Liver (tissue), 9 donors: ENCODE results near the gene RGS3. TPM values are rescaled to one million over a fixed set of nuclear protein-coding genes. Genes with fewer than 3 reads are reported as not detected.

Experiments
- DNase-seq: peaks from one replicate; pipeline ENCODE4 v3.0.0-alpha.2; 2017; ENCODE audit warnings: low spot score
- H3K27ac ChIP-seq, 2 donors: one replicate each; pipeline ENCODE4 v1.7.0; 2013; ENCODE audit warnings: inconsistent platforms in 2 of 2, low read length in 2 of 2, control low read depth in 1 of 2, low read depth in 1 of 2, mild to moderate bottlenecking in 1 of 2
- H3K27me3 ChIP-seq, 4 donors: one replicate each; pipeline versions ENCODE4 v1.6.1 to v1.7.0; 2013; ENCODE audit warnings: low read length in 3 of 4, inconsistent platforms in 1 of 4, mild to moderate bottlenecking in 1 of 4, moderate library complexity in 1 of 4; ENCODE audit not compliant: control insufficient read depth in 4 of 4, insufficient read depth in 4 of 4
- H3K36me3 ChIP-seq, 4 donors: one replicate each; pipeline versions ENCODE4 v1.6.1 to v1.7.0; 2013; ENCODE audit warnings: low read length in 3 of 4, mild to moderate bottlenecking in 3 of 4, low read depth in 1 of 4, moderate library complexity in 1 of 4; ENCODE audit not compliant: control insufficient read depth in 4 of 4, insufficient read depth in 3 of 4
- H3K4me1 ChIP-seq, 4 donors: one replicate each; pipeline versions ENCODE4 v1.6.1 to v1.7.0; 2013; ENCODE audit warnings: low read length in 3 of 4, mild to moderate bottlenecking in 3 of 4, moderate library complexity in 1 of 4; ENCODE audit not compliant: control insufficient read depth in 4 of 4, insufficient read depth in 4 of 4
- H3K4me3 ChIP-seq, 3 donors: one replicate each; pipeline versions ENCODE4 v1.6.1 to v1.7.0; 2013; ENCODE audit warnings: low read length in 3 of 3, control low read depth in 1 of 3, low read depth in 1 of 3, mild to moderate bottlenecking in 1 of 3
- H3K9ac ChIP-seq, 2 donors: one replicate each; pipeline ENCODE4 v1.7.0; 2013; ENCODE audit warnings: low read length in 2 of 2, mild to moderate bottlenecking in 2 of 2, moderate library complexity in 2 of 2, control low read depth in 1 of 2, low read depth in 1 of 2
- H3K9me3 ChIP-seq, 4 donors: one replicate each; pipeline versions ENCODE4 v1.6.1 to v1.7.0; 2013; ENCODE audit warnings: low read length in 3 of 4; ENCODE audit not compliant: control insufficient read depth in 4 of 4
- EGR1 ChIP-seq, 2 donors: IDR thresholded peaks; 2 replicates each; pipeline ENCODE4 v1.6.1; 2016 to 2018; ENCODE audit warnings: antibody characterized with exemption in 2 of 2, low read depth in 2 of 2
- FOXA2 ChIP-seq: IDR thresholded peaks from 2 replicates; pipeline ENCODE4 v1.6.1; 2016; ENCODE audit warnings: antibody characterized with exemption
- GABPA ChIP-seq, 2 donors: IDR thresholded peaks in 1 of 2; conservative IDR thresholded peaks in 1 of 2; 2 replicates each; pipeline ENCODE4 v1.6.1; 2016; ENCODE audit warnings: antibody characterized with exemption in 2 of 2, mild to moderate bottlenecking in 1 of 2, moderate library complexity in 1 of 2
- HNF4A ChIP-seq, 2 donors: conservative IDR thresholded peaks; 2 replicates each; pipeline ENCODE4 v1.6.1; 2016; ENCODE audit warnings: antibody characterized with exemption in 2 of 2, mild to moderate bottlenecking in 2 of 2
- HNF4G ChIP-seq: IDR thresholded peaks from 2 replicates; pipeline ENCODE4 v1.6.1; 2016; ENCODE audit warnings: antibody characterized with exemption
- JUND ChIP-seq, 2 donors: IDR thresholded peaks; 2 replicates each; pipeline ENCODE4 v1.6.1; 2016; ENCODE audit warnings: antibody characterized with exemption in 2 of 2
- NR2F2 ChIP-seq: IDR thresholded peaks from 2 replicates; pipeline ENCODE4 v1.6.1; 2016; ENCODE audit warnings: antibody characterized with exemption
- RAD21 ChIP-seq, 2 donors: IDR thresholded peaks; 2 replicates each; pipeline ENCODE4 v1.6.1; 2016; ENCODE audit warnings: antibody characterized with exemption in 2 of 2, mild to moderate bottlenecking in 2 of 2
- RXRA ChIP-seq, 2 donors: IDR thresholded peaks; 2 replicates each; pipeline ENCODE4 v1.6.1; 2017 to 2018; ENCODE audit warnings: antibody characterized with exemption in 2 of 2, mild to moderate bottlenecking in 1 of 2
- SP1 ChIP-seq: IDR thresholded peaks from 2 replicates; pipeline ENCODE4 v1.6.1; 2018; ENCODE audit warnings: antibody characterized with exemption, mild to moderate bottlenecking
- TAF1 ChIP-seq: conservative IDR thresholded peaks from 2 replicates; pipeline ENCODE4 v1.6.1; 2016; ENCODE audit warnings: antibody characterized with exemption, mild to moderate bottlenecking
- YY1 ChIP-seq: IDR thresholded peaks from 2 replicates; pipeline ENCODE4 v1.6.1; 2016; ENCODE audit warnings: antibody characterized with exemption, mild to moderate bottlenecking
- WGBS: extraction: QIAGEN DNeasy Blood & Tissue Kit; methylation state at CpG from one replicate; pipeline ENCODE4 v1.1.7; 2013; 5-methylcytosine and 5-hydroxymethylcytosine counted together
- polyA plus RNA-seq, 2 donors: library from polyadenylated mRNA; stranded (reverse) in 1 of 2; unstranded in 1 of 2; fragments of 200-250 nt in 1 of 2; fragments of >200 nt in 1 of 2; fragmentation: Nextera tagmentation in 1 of 2; extraction: Ambion mirVana in 1 of 2; gene quantifications; one replicate each; pipeline versions ENCODE4 v1.2.1 to v1.2.3, GENCODE V29; 2013 to 2015
- total RNA-seq, 2 donors: library from RNA; depleted of rRNA; stranded (reverse); fragments of >200 nt; gene quantifications; one replicate each; pipeline ENCODE4 v1.2.3, GENCODE V29; 2014
- TF ChIP-seq, protein P1 (sequence below): IDR thresholded peaks from 2 replicates; pipeline ENCODE4 v1.6.1; 2016; ENCODE audit warnings: antibody characterized with exemption, mild to moderate bottlenecking
- TF ChIP-seq, protein P2 (sequence below): fragments of 150-350 bp; IDR thresholded peaks from 2 replicates; pipeline ENCODE4 v1.5.1; 2017; ENCODE audit warnings: improper control_type of control experiment, low read depth, low read length; ENCODE audit not compliant: missing input control
- TF ChIP-seq, protein P3 (sequence below): IDR thresholded peaks from 2 replicates; pipeline ENCODE4 v1.6.1; 2016; ENCODE audit warnings: antibody characterized with exemption
- TF ChIP-seq, protein P4 (sequence below): IDR thresholded peaks from 2 replicates; pipeline ENCODE4 v1.6.1; 2016; ENCODE audit warnings: antibody characterized with exemption
- donor health status: healthy.
- donor health status: healthy.
- donor health status: healthy.
- donor health status: healthy.
- donor health status: healthy.

Gene RGS3
- total and polyA plus RNA-seq, 4 donors, result 13.0 to 65.0 (median 28.3) TPM

DNA sequence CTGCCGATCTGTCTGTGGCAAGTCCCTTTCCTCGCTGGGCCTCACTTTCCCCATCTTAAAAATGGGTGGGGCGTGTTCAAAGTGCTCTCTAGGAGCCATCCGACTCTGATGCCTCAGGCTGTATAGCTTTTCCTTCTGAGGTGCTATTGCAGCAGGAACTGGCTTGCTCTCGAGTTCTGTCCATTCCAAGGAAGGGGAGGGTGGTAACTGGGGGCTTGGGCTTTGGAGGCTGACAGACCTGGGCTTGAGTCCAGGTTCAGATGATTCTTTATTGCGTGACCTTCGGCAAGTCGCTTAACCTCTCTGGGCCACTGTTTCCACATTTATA is 139.5 kb downstream of the RGS3 start:
- DNase-seq, result no peak
- Histone ChIP-seq H3K4me1 (peaks cover 12 to 54% (median 44%) of the 10 kb centered on the region in 4 donors), H3K27ac (peak overlapping the region; percentile 82 to 86), H3K36me3 (peaks cover 0 to 1% (median under 1%) of the 10 kb centered on the region in 4 donors), H3K9me3 (no peaks in the 10 kb centered on the region), H3K9ac (peak overlapping the region in 1 of 2 donors; percentile 49), H3K4me3 (no peak overlapping the region), H3K27me3 (no peaks in the 10 kb centered on the region)
- TF ChIP-seq, protein P1, sequence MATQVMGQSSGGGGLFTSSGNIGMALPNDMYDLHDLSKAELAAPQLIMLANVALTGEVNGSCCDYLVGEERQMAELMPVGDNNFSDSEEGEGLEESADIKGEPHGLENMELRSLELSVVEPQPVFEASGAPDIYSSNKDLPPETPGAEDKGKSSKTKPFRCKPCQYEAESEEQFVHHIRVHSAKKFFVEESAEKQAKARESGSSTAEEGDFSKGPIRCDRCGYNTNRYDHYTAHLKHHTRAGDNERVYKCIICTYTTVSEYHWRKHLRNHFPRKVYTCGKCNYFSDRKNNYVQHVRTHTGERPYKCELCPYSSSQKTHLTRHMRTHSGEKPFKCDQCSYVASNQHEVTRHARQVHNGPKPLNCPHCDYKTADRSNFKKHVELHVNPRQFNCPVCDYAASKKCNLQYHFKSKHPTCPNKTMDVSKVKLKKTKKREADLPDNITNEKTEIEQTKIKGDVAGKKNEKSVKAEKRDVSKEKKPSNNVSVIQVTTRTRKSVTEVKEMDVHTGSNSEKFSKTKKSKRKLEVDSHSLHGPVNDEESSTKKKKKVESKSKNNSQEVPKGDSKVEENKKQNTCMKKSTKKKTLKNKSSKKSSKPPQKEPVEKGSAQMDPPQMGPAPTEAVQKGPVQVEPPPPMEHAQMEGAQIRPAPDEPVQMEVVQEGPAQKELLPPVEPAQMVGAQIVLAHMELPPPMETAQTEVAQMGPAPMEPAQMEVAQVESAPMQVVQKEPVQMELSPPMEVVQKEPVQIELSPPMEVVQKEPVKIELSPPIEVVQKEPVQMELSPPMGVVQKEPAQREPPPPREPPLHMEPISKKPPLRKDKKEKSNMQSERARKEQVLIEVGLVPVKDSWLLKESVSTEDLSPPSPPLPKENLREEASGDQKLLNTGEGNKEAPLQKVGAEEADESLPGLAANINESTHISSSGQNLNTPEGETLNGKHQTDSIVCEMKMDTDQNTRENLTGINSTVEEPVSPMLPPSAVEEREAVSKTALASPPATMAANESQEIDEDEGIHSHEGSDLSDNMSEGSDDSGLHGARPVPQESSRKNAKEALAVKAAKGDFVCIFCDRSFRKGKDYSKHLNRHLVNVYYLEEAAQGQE, result no peak
- TF ChIP-seq TAF1, result no peak
- TF ChIP-seq GABPA (IDR thresholded peaks at IDR 0.05 in 1 of 2, conservative IDR thresholded peaks at IDR 0.05 in 1 of 2), result no peak
- peak in 1 of 2 donors; percentile 1 for TF ChIP-seq HNF4A (conservative IDR thresholded peaks at IDR 0.05)
- TF ChIP-seq YY1, result no peak
- WGBS, result 60% methylated on average over 8 of the region's 8 CpGs

DNA sequence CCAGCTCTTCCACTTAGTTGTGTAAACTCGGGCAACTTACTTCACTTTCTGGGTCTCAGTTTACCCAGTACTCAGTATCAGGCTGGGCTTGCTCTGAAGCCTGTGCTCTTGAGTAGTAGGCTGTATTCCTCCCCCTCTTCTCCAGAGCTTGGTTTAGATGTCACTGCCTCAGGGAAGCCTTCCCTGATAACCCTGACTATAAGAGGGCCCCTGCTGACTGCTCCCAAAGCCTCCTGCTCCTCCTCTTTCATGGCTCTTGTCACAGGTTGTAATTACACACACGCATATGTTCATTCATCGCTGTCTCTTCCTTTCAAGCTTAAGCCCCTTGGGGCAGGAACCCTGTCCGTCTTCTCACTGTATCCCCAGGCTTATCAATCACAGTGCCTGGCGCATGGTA is 140.2 kb downstream of the RGS3 start:
- Histone ChIP-seq H3K9me3 (no peaks in the 10 kb centered on the region), H3K9ac (no peak overlapping the region), H3K4me3 (no peak overlapping the region), H3K27ac (no peak overlapping the region), H3K4me1 (peaks cover 12 to 53% (median 39%) of the 10 kb centered on the region in 4 donors), H3K27me3 (no peaks in the 10 kb centered on the region), H3K36me3 (no peaks in the 10 kb centered on the region)
- no peak for DNase-seq
- WGBS, result 93% methylated on average over 5 of the region's 5 CpGs
- TF ChIP-seq, protein P1, result no peak
- TF ChIP-seq, protein P2, sequence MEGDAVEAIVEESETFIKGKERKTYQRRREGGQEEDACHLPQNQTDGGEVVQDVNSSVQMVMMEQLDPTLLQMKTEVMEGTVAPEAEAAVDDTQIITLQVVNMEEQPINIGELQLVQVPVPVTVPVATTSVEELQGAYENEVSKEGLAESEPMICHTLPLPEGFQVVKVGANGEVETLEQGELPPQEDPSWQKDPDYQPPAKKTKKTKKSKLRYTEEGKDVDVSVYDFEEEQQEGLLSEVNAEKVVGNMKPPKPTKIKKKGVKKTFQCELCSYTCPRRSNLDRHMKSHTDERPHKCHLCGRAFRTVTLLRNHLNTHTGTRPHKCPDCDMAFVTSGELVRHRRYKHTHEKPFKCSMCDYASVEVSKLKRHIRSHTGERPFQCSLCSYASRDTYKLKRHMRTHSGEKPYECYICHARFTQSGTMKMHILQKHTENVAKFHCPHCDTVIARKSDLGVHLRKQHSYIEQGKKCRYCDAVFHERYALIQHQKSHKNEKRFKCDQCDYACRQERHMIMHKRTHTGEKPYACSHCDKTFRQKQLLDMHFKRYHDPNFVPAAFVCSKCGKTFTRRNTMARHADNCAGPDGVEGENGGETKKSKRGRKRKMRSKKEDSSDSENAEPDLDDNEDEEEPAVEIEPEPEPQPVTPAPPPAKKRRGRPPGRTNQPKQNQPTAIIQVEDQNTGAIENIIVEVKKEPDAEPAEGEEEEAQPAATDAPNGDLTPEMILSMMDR, result no peak

DNA sequence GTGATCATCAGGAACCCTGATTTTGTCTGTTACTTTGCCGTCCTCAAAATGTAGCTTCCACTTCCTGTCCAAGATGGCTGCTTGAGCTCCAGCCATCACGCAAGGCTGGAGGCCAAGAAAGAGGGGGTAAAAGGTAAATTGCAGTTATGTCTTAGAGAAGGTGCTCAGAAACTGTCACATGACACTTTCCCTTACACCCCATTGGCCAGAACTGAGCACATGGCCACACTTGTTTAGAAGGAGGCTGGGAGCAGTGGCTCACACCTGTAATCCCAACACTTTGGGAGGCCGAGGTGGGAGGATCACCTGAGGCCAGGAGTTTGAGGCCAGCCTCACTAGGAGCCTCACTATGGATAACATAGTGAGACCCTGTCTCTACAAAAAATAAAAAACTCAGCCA is 140.9 kb downstream of the RGS3 start:
- DNase-seq, result no peak
- H3K4me1 ChIP-seq, result peaks cover 12 to 51% (median 40%) of the 10 kb centered on the region in 4 donors
- no peaks in the 10 kb centered on the region for H3K36me3 ChIP-seq
- no peaks in the 10 kb centered on the region for H3K27me3 ChIP-seq
- H3K9ac ChIP-seq, result no peak overlapping the region
- H3K4me3 ChIP-seq, result no peak overlapping the region
- no peak overlapping the region for H3K27ac ChIP-seq
- WGBS, result 93% methylated on average over 3 of the region's 3 CpGs
- H3K9me3 ChIP-seq, result no peaks in the 10 kb centered on the region
- TF ChIP-seq EGR1 (IDR thresholded peaks at IDR 0.05; ENCODE audit: low read depth in 2 of 2) (no peak), YY1 (no peak), HNF4A (conservative IDR thresholded peaks at IDR 0.05) (no peak), TAF1 (no peak), RAD21 (IDR thresholded peaks at IDR 0.05) (no peak), NR2F2 (no peak), JUND (IDR thresholded peaks at IDR 0.05) (no peak), FOXA2 (no peak), RXRA (IDR thresholded peaks at IDR 0.05) (no peak), HNF4G (no peak), GABPA (IDR thresholded peaks at IDR 0.05 in 1 of 2, conservative IDR thresholded peaks at IDR 0.05 in 1 of 2) (no peak), SP1 (no peak)
- TF ChIP-seq, protein P3, sequence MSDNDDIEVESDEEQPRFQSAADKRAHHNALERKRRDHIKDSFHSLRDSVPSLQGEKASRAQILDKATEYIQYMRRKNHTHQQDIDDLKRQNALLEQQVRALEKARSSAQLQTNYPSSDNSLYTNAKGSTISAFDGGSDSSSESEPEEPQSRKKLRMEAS, result no peak
- TF ChIP-seq, protein P2, result no peak
- TF ChIP-seq, protein P4, sequence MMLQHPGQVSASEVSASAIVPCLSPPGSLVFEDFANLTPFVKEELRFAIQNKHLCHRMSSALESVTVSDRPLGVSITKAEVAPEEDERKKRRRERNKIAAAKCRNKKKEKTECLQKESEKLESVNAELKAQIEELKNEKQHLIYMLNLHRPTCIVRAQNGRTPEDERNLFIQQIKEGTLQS, result no peak
